GF-D8 (cell line): ENCODE measurements around the gene CDCA5.
A peak's percentile ranks its signal among the peaks of the same experiment; 100 is the strongest.
"Not testable (repeated sequence)": the region's sequence is repeated elsewhere in the genome, so short reads cannot be mapped to it uniquely, and the experiment has no call there.

Source experiments
- DNase-seq: peaks from one replicate; lab custom pipeline; 2025; lab: John Stamatoyannopoulos, UW

Gene CDCA5

DNA sequence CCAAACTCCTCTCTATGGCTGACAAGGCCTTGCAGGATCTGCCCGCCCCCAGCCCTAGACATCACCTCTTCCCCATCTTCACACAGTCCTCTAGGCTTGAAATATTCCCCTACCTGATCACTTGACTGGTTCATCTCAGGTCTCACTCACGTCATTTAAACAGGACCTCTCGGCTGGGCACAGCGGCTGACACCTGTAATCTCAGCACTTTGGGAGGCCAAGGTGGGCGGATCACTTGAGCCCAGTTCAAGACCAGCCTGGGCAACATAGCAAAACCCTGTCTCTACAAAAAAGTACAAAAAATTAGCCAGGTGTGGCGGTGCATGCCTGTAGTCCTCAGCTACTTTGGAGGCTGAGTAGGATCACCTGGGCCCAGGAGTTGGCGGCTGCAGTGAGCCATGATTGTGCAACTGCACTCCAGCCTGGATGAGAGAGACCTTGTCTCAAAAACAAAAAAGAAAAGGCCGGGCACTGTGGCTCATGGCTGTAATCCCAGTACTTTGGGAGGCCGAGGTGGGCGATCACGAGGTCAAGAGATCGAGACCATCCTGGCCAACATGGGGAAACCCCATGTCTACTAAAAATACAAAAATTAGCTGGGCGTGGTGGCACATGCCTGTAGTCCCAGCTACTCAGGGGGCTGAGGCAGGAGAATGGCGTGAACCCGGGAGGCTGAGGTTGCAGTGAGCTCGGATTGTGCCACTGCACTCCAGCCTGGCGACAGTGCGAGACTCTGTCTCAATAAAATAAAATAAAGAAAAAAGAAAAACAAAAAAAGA lies 35.2 kb upstream of the CDCA5 start:
- not testable (repeated sequence) for DNase-seq

DNA sequence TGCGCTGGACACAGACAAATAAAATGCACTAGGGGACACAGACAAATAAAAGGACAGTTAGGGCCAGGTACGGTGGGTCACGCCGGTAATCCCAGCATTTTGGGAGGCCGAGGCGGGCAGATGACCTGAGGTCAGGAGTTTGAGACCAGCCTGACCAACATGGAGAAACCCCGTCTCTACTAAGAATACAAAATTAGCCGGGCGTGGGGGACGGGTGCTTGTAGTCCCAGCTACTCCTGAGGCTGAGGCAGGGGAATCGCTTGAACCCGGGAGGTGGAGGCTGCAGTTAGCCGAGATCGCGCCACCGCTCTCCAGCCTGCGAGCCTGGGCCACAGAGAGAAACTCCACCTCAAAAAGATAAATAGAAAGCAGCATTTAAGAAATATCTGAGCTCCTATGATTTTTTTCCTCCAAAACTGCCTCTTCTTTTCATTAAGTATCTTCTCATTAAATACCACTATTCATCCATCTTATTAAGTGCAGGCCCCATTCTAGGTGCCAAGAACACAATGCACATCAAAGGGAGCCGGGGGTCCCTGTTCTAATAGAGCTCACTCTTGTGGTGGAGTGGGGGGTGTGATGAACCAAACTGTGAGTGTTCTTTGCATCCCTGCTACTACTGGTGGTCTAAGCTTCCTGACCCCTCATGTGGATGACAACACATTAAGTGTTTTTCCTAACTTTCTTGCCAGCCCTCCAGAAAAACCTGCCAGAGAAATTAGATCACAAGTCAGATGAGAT lies 34.4 kb upstream of the CDCA5 start:
- DNase-seq, result no peak

DNA sequence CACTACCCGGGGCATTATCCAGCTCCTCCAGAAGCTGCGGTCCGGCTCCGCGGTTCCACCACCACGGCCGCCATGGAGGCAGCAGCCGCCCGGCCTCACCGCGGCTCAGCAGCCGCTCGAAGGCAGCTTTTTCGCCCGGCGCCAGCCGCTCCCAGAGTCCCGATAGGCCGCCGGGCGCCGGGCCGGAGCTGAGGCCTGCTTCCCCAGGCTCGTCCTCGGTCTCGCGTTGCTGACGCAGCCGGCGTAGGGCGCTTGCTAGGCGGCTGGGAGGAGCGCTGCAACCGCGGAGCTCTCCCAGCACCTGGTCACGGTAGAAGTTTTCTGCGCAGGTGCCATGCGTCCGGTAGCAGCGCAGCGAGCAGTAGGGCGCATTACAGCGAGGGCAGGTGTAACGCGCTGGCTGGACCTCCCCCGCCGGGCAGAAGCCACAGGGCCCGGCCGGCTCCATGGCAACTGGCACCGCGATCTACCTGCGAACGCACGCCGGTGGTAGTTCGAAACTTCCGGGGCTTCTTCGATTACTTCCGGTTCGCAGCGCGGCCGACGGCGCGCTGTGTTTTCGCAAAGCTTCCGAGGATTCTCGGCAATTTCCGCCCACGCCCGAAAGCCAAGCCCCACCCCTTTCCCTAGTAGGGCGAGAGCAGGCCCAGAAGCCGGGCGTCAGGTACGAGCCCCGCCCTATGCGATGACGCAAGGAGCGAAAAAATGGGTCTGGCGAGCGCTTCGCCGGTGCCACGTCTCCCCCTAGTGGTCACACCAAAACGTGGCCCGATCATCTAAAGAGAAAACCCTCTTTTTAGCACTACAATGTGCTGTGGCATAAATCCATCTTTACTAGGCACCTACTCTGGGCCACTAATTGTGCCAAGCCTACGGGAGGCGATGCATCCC lies 33.6 kb upstream of the CDCA5 start, which contains the start of gene ZNHIT2:
TSS of gene ZNHIT2 (minus strand) at position 496 of the 891 bp plus-strand sequence. CDS start at position 448, 48 bp downstream.
- peak; percentile 94 for DNase-seq

DNA sequence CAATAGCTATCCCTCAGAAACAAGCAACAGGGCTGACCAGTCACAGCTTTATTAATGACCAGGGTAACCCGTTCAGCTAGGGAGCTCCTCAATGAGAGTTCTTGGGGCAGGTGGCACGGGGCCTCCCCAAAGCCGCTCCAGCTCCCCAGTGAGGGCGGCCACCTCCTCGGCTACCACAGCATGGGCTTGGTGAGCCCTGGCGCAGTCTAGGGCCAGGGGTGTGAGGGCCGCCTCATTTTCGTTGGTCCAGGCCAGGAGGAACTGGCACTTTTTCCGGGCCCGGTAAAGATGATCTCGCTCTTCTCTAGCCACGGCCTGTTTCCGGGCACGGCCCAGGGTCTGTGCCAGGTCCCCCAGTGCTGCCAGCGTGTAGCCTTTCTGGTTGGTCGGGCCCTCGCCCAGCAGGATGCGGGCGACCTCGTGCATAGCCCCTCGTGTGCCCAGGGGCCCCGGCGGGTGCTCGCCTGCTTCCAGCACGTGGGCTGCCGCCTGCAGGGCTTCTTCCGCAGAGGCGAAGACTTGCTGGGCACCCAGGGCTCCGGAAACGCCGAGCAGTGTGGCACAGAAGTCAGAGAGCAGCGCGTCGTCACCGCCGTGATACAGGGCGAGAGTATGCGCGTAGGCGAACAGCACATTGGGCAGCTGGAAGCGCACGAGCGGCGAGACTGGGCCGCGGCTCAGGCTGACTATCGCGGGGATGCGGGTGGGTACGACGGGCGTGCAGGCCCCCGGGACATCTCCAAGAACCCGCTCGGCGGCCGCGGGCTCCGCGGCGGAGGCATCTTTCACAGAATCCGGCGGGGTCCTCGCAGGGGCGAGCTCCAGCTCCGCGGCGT lies 32.7 kb upstream of the CDCA5 start:
- DNase-seq, result peak; percentile 5

DNA sequence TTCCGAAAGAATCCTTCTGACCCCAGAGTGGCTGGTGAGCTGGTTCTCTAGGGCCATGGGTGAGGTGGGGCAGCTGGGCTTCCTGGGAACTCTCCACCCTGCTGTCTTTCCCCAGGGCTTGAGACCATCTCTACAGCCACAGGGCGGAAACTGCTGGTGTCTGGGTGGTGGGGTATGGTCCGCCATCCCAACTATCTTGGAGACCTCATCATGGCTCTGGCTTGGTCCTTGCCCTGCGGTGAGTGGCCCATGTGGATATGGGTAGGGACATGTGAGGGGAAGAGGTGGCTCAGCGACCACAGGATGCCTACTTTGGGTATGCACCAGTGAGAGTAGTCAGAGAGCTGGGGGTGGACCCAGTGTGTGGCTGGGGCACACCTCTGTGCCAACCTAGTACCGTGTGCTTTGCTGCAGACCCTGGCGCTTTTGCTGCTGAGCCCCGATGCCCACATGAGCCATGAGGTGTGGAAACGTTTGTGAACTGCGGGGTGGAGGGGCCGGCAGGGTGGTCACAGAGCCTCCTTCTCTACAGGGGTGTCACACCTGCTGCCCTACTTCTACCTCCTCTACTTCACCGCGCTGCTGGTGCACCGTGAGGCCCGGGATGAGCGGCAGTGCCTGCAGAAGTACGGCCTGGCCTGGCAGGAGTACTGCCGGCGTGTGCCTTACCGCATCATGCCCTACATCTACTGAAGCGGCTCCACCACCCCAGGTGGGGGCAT lies 31.7 kb upstream of the CDCA5 start:
- no peak for DNase-seq

DNA sequence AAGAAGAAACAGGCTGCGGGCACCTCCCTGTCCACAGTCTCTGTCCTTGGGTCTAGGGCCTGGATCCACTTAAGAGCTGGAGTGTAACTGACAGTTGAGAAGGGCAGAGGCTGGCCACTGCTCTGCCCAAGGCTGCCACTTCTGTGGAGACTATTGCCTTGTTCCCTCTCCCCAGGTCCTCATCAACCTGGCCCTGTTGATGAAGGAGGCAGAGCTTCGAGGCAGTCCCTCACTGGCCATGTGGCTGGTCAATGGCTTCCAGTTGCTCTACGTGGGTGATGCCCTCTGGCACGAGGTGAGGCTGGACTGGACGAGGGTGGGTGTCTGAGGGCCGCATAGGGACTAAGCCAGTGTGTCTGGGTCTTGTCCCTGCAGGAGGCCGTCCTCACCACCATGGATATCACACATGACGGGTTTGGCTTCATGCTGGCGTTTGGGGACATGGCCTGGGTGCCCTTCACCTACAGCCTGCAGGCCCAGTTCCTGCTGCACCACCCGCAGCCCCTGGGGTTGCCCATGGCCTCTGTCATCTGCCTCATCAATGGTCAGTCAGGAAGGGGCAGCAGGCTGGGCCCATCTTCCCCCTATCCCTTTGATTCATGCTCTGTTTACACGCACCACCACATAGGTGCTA lies 30.8 kb upstream of the CDCA5 start:
- DNase-seq, result no peak

DNA sequence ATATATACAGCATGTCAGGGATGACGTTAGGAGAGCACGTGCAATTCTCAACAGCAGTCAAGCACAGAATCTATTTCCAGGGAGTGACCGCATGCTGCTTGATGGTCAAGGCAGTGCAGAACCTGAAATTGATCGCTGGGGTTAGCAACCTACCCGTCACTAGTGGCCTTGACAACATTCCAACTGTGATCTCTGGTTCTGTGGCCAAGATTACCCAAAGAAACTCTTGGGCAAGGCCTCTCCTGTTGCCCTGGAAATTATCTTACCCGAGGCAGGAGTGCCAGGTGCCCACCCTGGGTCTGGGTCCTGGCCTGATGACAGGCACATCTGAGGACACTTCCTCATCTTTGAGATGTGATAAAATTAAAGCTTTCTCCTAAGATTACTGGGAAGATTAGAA lies 30.0 kb upstream of the CDCA5 start:
- DNase-seq, result no peak

DNA sequence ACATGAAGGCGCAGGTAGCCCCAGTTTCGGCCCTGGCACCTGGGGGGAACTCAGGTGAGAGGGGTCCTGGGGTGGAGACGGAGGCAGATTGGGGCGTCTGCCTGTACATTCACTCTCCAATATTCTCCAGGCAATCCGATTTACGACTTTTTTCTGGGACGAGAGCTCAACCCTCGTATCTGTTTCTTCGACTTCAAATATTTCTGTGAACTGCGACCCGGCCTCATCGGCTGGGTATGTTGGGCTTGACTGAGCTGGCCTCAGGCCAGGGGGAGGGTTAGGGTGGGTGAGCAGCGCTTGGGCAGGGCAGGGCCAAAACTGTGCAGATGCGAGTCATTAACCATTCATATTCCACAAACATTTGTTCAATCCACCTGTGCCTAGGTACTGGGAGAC lies 29.5 kb upstream of the CDCA5 start:
- no peak for DNase-seq

DNA sequence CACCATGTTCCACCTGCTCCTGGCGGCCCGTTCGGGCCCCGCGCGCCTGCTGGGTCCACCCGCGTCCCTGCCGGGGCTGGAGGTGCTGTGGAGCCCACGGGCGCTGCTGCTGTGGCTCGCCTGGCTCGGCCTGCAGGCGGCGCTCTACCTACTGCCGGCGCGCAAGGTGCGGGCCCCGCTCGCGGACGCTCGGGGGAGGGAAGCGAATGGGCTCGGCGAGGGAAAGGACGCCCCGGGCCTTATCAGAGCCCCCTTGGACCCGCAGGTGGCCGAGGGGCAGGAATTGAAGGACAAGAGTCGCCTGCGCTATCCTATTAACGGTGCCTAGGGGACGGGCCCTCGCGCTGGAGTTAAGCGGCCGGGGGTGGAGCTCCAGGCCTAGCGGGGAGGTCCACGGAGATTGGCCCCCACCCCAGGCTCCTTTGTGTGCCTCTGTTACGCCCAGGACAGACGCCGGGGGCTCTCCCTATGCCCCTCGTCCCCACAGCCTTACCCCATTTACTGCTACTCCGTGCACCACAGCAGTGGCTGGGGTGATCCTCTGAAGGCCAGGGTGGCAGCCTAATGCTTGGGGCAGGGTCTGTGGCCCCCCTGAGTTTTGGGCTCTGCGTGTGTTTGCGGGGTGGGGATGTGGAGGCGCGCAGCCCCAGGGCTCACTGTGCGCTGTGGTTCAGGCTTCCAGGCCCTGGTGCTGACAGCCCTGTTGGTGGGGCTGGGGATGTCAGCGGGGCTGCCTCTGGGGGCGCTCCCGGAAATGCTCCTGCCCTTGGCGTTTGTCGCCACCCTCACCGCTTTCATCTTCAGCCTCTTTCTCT lies 28.9 kb upstream of the CDCA5 start:
- DNase-seq, result peak; percentile 25

DNA sequence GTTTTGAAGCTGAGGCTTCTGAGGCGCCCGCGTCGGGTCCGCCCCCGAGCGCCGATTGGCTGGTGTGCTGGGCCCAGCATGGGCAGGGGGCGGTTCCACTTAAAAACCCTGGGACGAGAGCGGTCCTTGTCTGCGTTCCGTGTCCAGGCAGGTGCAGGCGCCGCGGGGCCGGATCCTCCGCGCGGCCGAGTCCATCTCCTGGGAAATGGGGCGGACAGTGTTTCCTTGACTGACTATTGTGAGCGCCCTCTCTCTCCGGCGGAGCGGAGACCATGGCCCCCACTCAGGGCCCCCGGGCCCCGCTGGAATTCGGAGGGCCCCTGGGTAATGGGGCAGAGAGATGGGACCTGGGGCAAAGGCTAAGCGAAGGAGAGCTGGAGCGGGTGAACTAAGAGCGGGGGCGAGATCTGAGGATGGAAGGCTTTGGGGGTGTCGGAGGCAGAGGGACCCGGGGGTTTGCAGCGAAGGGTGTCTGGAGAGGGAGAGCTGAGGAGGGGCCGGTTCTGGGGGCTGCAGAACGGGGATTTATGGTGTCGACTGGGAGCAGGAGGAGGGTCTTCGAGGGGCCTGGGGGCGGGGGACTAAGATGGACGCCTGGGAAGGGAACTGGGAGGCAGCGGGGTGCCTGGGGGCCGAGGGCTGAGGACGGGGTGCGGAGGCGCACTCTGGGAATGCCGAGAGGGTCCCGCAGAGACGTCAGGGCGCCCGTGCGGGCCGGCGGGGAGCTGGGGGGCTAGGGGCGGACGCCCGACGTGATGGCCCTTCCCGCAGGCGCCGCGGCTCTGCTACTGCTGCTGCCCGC lies 28.1 kb upstream of the CDCA5 start, which contains the start of gene TM7SF2:
TSS of gene TM7SF2 (plus strand) at position 129 of the 802 bp plus-strand sequence. CDS start at position 273, 144 bp downstream.
- peak; percentile 81 for DNase-seq

DNA sequence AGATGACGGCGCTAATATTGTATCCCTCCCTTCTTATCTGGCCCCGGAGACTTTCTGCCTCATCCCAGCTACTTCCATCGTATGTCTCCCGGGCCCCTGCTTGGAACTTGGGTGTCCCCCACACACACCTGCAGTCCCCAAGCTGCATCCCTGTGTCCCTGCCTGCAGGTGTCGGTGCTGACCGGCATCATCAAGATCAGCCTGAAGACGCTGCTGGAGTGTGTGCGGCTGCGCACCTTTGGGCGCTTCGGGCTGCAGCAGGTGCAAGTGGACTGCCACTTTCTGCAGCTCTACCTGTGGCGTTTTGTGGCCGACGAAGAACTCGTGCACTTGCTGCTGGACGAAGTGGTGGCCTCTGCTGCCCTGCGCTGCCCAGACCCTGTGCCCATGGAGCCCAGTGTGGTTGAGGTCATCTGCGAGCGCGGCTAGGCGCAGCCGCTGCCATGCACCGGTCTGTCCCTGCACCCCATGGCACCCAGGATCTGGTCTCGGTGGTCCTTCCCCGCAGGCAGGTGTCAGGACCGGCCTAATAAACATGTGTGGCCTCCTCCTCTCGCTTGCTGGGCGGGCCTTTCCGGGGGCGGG lies 27.4 kb upstream of the CDCA5 start:
- no peak for DNase-seq

DNA sequence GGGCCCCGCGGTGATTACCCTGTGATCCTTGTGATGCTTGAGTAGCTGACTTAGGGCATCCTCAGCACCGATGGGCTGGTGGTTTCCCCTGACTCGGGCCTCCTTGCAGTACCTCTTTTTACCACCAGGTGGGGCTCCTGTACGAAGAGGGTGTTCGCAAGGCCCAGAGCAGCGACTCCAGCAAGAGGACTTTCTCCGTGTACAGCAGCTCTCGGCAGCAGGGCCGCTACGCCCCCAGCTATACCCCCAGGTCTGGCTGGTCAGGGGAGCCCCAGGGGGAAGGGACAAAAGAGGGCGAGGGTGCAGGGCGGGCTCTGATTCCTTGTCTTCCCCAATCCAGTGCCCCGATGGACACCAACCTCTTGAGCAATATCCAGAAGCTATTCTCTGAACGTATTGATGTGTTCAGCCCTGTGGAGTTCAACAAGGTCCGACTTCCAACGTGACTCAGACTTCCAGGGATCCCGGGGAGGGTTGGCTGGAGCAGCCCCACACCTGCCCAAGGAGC lies 26.6 kb upstream of the CDCA5 start:
- DNase-seq, result peak; percentile 36

DNA sequence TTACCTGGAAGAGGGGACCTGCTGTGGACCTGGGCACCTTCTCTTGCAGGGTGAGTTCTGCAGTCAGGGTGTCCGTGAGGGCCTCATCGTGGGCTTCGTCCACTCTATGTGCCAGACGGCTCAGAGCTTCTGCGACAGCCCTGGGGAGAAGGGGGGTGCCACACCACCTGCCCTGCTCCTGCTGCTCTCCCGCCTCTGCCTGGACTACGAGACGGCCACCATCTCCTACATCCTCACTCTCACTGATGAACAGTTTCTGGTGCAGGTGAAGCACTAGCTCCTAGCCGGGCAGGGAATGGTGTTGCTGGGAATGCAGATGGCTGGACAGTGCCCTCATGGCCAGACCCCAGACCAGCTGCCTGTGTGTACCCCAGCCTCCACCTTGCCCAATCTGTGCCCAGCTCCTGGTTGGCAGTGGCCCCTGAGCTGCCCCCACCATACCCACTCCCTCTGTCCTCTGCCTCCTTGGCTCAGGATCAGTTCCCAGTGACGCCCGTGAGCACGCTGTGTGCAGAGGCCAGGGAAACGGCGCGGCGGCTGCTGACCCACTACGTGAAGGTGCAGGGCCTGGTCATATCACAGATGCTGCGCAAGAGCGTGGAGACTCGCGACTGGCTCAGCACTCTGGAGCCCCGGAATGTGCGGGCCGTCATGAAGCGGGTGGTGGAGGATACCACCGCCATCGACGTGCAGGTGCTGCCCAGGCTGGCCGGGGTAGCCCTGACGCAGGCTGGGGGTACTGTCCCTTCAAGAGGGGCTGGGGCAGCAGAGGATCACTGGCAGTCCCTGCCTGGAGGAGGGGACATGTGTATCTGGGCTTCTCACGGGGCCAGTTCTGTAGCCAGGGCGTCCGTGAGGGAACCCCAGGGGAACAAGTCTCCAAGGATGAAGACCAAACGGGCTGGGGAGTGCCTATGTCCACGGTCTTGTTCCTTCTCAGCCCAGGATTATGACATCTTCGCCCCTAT lies 25.7 kb upstream of the CDCA5 start:
- DNase-seq, result no peak

DNA sequence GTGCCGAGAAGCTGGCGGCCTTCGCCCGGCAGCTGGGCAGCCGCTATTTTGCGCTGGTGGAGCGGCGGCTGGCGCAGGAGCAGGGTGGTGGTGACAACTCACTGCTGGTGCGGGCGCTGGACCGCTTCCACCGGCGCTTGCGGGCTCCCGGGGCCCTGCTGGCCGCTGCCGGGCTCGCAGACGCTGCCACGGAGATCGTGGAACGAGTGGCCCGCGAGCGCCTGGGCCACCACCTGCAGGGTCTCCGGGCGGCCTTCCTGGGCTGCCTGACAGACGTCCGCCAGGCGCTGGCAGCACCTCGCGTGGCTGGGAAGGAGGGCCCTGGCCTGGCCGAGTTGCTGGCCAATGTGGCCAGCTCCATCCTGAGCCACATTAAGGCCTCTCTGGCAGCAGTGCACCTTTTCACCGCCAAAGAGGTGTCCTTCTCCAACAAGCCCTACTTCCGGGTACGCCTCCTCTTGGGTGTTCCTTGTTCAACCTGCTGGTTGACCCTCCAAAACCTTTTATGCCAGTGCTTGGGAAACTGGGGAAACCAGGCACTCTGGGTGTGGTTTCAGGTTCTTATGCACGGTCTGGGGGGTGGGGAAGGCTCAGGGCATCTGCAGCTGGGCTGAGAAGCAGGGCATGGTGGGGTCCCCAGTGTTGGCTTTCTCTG lies 24.8 kb upstream of the CDCA5 start:
- DNase-seq, result no peak

DNA sequence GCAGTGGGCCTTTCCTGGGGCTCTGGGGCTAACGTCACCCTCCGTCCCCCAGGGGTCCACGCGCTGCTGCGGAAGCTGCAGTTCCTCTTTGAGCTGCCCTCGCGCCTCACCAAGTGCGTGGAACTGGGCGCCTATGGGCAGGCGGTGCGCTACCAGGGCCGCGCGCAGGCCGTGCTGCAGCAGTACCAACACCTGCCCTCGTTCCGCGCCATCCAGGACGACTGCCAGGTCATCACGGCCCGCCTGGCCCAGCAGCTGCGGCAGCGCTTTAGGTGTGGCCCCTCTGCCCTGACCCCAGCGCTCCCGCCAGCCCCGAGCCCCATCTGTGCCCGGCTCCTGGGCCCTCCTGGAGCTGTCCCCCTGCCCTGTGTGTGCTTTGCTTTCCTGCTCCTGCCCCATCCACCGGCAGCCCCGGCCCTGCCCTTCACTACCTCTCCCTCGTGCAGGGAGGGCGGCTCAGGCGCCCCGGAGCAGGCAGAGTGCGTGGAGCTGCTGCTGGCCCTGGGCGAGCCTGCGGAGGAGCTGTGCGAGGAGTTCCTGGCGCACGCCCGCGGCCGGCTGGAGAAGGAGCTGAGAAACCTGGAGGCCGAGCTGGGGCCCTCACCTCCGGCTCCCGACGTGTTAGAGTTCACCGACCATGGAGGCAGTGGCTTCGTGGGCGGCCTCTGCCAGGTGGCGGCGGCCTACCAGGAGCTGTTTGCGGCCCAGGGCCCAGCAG lies 24.1 kb upstream of the CDCA5 start:
- no peak for DNase-seq
